HEK293 (cell line): ENCODE measurements around the gene PMM1.

ENCODE experiments used
- TCF7L2 ChIP-seq: IDR thresholded peaks from 2 replicates; pipeline ENCODE4 v1.6.1; 2011; ENCODE audit warnings: low read depth, mild to moderate bottlenecking, inconsistent platforms, low read length, moderate library complexity, borderline replicate concordance
- ZNF692 ChIP-seq: fragments of 450-650 bp; formaldehyde crosslinking; IDR thresholded peaks from 2 replicates; pipeline ENCODE4 v1.5.1; 2016; ENCODE audit warnings: missing biosample characterization, missing genetic modification characterization

Gene PMM1

GRCh38 chr22:41528132-41528766 is 61.4 kb downstream of the PMM1 start (continued):
- TF ChIP-seq ZNF692 (tag by site-specific recombination), result no peak
- no peak for TF ChIP-seq TCF7L2
